Limb (tissue), 2 donors: ENCODE measurements around the gene TEX44.
A peak's percentile ranks its signal among the peaks of the same experiment; 100 is the strongest.
"Not testable (repeated sequence)": the region's sequence is repeated elsewhere in the genome, so short reads cannot be mapped to it uniquely, and the experiment has no call there.

Source experiments
- DNase-seq, 2 donors: peaks; one replicate each; pipeline ENCODE4 v3.0.0-alpha.2; 2016; ENCODE audit errors: extremely low spot score in 2 of 2

The TEX44 gene

GRCh38 chr2:231592636-231593145 is at the start of gene TEX44:
TSS of gene TEX44 (plus strand) at chr2:231592864. CDS start at chr2:231592952, 88 bp downstream.
- DNase-seq = no peak

GRCh38 chr2:231545105-231545902 is 47.4 kb upstream of the TEX44 start:
- DNase-seq = no peak

- DNase-seq = no peak
Measured at GRCh38 chr2:231546014-231546715, 46.5 kb upstream of the TEX44 start.

GRCh38 chr2:231547315-231548110 is 45.2 kb upstream of the TEX44 start:
- no peak for DNase-seq

GRCh38 chr2:231548752-231549151 is 43.9 kb upstream of the TEX44 start:
- no peak for DNase-seq

- DNase-seq = no peak
Measured at GRCh38 chr2:231549446-231550239, 43.0 kb upstream of the TEX44 start.

GRCh38 chr2:231552752-231553151 is 39.9 kb upstream of the TEX44 start:
- no peak for DNase-seq

GRCh38 chr2:231554327-231554726 is 38.3 kb upstream of the TEX44 start:
- DNase-seq = no peak

GRCh38 chr2:231554748-231555545 is 37.7 kb upstream of the TEX44 start:
- DNase-seq = no peak

GRCh38 chr2:231556496-231556895 is 36.2 kb upstream of the TEX44 start:
- DNase-seq = not testable (repeated sequence)

- DNase-seq = no peak
Measured at GRCh38 chr2:231556981-231557380, 35.7 kb upstream of the TEX44 start.

GRCh38 chr2:231557571-231558217 is 35.0 kb upstream of the TEX44 start:
- peak; percentile 55 to 85 for DNase-seq

GRCh38 chr2:231563378-231563961 is 29.2 kb upstream of the TEX44 start:
- peak; percentile 30 to 71 for DNase-seq

- no peak for DNase-seq
Measured at GRCh38 chr2:231565887-231566594, 26.6 kb upstream of the TEX44 start.

- no peak for DNase-seq
Measured at GRCh38 chr2:231567159-231567558, 25.5 kb upstream of the TEX44 start.

GRCh38 chr2:231568098-231568784 is 24.4 kb upstream of the TEX44 start:
- DNase-seq = no peak

GRCh38 chr2:231568785-231569435 is 23.8 kb upstream of the TEX44 start:
- DNase-seq = no peak
